MG63 (cell line): ENCODE measurements around the gene S100A16. TPM values are rescaled to one million over a fixed set of nuclear protein-coding genes. Genes with fewer than 3 reads are reported as not detected.

Experiments
- DNase-seq: peaks from one replicate; pipeline ENCODE4 v3.0.0-alpha.2; 2020
- H3K27me3 ChIP-seq: fragments of 250-450 bp; sonication (Bioruptor Pico); 2 replicates; pipeline ENCODE4 v1.5.1; 2020; ENCODE audit warnings: mild to moderate bottlenecking, moderate library complexity
- H3K36me3 ChIP-seq: fragments of 250-450 bp; sonication (Bioruptor Pico); 2 replicates; pipeline ENCODE4 v1.5.1; 2020; ENCODE audit warnings: mild to moderate bottlenecking, moderate library complexity
- H3K4me3 ChIP-seq: fragments of 250-450 bp; sonication (Bioruptor Pico); 2 replicates; pipeline ENCODE4 v1.5.1; 2020; ENCODE audit warnings: mild to moderate bottlenecking, moderate library complexity
- H3K9me3 ChIP-seq: fragments of 250-450 bp; sonication (Bioruptor Pico); 2 replicates; pipeline ENCODE4 v1.5.1; 2020; ENCODE audit warnings: mild to moderate bottlenecking, moderate library complexity
- total RNA-seq: library from RNA; depleted of rRNA; stranded (reverse); fragments of >200 nt; shearing (Covaris generic); gene quantifications from 2 replicates; pipeline ENCODE4 v1.2.3, GENCODE V29; 2014; ENCODE audit warnings: low replicate concordance; rRNA removed

The S100A16 gene
- 315 and 318 TPM in 2 replicates for total RNA-seq

GRCh38 chr1:153612755-153613331 lies at the start of gene S100A16:
TSS of gene S100A16 (minus strand) at chr1:153613137. CDS start at chr1:153608151, 4,986 bp downstream.
- Histone ChIP-seq H3K27me3 (no peaks in the 10 kb centered on the region), H3K4me3 (peak within 1 kb of the TSS; percentile 63), H3K9me3 (no peaks in the 10 kb centered on the region), H3K36me3 (peaks cover 27% of the 10 kb centered on the region)
- DNase-seq: peak; percentile 89

DNA sequence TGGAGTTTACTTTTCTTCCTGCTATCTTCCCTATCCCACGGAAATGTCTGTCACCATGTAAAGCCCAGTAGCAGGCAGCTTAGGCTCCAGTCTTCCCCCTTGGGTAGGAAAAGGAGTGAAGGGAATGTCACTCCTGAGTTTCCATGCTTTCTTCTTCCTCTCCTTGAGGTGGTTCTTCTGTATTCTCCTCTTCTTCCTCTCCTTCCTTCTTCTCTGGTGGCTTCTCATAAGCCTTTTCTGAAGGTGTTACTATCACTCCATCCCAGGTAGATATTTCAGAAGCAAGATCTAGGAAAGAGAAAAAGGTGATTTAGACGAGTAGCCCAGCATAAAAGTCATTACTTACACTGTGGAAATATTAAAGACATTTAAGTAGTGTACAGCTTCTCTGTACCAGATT lies 49.3 kb upstream of the S100A16 start:
- Histone ChIP-seq H3K36me3 (peaks cover 74% of the 10 kb centered on the region), H3K9me3 (no peaks in the 10 kb centered on the region), H3K27me3 (no peaks in the 10 kb centered on the region), H3K4me3 (no peak overlapping the region)
- no peak for DNase-seq

DNA sequence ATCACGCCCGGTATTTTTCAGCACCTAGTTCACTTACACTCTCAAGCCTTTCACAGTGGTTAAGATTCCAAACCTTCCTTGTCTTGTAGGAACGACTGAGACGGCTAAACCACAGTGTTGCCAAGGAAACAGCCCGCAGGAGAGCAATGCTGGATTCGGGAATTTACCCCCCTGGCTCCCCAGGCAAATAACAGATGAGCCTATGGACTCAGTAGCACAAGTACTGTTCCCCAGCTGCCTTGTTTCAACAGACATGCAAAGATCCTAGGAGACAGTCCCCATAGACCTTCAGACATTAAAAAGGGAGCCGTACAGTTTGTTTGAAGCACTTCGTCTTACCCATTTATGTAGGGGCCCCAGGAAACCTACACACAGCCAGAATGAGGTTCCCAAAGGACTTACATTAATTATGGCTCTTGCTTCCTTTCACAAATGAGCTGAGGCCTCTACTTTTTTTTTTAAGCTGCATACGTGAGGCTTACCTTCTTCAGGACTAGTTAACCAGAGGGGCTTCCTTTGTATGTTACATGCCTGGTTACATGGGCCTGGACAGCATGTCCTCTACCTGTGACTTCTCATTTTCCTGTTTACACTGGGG lies 48.3 kb upstream of the S100A16 start:
- H3K4me3 ChIP-seq: no peak overlapping the region
- no peaks in the 10 kb centered on the region for H3K9me3 ChIP-seq
- H3K36me3 ChIP-seq: peaks cover 63% of the 10 kb centered on the region
- H3K27me3 ChIP-seq: no peaks in the 10 kb centered on the region
- DNase-seq: no peak

DNA sequence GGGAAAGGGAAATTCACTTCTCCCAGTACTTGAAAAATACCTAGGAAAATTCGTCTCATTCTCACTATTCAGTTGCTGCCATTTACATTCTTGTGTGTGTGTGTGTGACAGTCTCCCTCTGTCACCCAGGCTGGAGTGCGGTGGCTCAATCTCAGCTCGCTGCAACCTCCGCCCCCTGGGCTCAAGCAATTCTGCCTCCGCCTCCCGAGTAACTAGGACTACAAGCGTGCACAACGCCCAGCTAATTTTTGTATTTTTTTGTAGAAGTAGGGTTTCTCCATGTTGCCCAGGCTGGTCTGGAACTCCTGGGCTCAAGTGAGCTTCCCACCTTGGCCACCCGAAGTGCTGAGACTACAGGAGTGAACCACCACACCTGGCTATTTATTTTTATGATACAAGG lies 46.7 kb upstream of the S100A16 start:
- H3K4me3 ChIP-seq: peak overlapping the region; percentile 98
- peaks cover 48% of the 10 kb centered on the region for H3K36me3 ChIP-seq
- DNase-seq: no peak
- H3K9me3 ChIP-seq: no peaks in the 10 kb centered on the region
- no peaks in the 10 kb centered on the region for H3K27me3 ChIP-seq

DNA sequence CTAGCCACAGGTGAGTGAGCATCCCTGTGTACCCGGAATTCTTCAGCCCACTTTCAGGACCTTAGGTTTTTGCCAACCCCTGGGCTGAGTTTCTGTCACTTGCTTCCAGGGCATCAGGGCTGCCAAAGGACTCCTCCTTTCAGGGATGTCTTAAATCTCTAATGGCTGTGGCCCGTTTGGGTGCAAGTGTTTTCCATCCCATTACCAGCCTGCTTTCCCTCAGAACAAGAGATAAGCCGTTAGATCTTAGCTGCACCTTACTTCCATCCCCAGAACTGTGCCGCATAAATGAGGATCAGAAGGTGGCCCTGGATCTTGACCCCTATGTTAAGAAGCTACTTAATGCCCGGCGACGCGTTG lies 46.2 kb upstream of the S100A16 start:
- peak overlapping the region; percentile 98 for H3K4me3 ChIP-seq
- H3K27me3 ChIP-seq: no peaks in the 10 kb centered on the region
- no peaks in the 10 kb centered on the region for H3K9me3 ChIP-seq
- DNase-seq: no peak
- H3K36me3 ChIP-seq: peaks cover 43% of the 10 kb centered on the region

DNA sequence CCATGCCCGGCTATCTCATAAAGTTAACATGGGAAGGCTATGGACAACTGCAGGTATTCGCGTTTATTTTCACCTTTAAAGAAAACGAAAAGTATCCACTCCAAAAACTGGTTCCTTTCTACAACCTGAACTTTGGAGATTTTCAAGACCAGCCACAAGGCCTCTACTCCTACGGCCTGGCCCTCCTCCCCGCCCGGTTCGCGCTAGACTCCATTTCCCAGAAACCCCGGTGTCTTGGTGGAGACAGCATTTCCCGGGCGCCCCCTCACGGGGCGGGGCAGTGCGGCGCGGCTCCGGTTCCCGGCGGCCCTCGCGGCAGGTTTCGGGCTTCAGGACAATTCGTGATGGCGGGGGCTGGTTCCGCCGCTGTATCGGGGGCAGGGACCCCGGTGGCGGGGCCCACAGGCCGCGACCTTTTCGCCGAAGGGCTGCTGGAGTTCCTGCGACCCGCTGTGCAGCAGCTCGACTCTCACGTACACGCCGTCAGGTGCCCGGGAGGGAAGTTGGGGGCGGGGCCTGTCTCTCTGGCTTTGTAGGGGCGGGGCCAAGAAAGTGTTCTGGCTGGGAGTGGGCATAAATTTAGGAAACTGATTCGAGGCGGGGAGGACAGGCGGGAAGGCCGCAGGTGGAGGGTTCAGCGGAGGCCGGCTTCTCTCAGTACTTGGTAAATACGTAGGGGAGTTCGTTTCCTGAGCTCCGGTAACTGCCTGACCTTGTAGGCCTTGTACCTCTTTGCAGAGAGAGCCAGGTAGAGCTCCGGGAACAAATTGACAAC lies 45.6 kb upstream of the S100A16 start, which contains the start of gene SNAPIN:
TSS of gene SNAPIN (plus strand) at position 304 of the 775 bp plus-strand sequence. CDS start at position 345, 41 bp downstream.
- H3K36me3 ChIP-seq: peaks cover 37% of the 10 kb centered on the region

DNA sequence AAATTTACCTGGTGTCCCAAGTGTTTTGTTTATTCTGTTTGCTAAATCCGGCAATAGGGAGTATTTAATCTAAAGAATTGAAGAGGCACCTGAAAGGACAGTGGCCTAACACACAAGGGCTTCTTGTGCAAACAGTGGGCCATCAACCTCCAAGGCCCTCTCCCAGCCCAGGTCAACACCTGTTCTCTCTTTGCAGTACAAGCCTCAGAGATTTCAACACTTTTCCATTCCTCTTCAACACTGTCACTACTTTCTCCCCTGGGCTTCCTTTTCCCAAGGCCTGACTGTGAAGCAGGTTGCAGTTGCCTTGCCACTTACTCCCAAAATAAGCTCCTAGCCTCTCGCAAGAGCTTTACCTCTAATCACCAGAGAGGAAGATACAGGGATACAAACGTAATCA lies 42.4 kb upstream of the S100A16 start:
- Histone ChIP-seq H3K9me3 (no peaks in the 10 kb centered on the region), H3K4me3 (no peak overlapping the region), H3K27me3 (no peaks in the 10 kb centered on the region), H3K36me3 (peaks cover 6% of the 10 kb centered on the region)
- DNase-seq: no peak

More for the DNA sequence above, 45.6 kb upstream of the S100A16 start, which contains the start of gene SNAPIN:
- Histone ChIP-seq H3K27me3 (no peaks in the 10 kb centered on the region), H3K9me3 (no peaks in the 10 kb centered on the region), H3K4me3 (peak within 1 kb of the TSS; percentile 98)
- DNase-seq: peak; percentile 95

DNA sequence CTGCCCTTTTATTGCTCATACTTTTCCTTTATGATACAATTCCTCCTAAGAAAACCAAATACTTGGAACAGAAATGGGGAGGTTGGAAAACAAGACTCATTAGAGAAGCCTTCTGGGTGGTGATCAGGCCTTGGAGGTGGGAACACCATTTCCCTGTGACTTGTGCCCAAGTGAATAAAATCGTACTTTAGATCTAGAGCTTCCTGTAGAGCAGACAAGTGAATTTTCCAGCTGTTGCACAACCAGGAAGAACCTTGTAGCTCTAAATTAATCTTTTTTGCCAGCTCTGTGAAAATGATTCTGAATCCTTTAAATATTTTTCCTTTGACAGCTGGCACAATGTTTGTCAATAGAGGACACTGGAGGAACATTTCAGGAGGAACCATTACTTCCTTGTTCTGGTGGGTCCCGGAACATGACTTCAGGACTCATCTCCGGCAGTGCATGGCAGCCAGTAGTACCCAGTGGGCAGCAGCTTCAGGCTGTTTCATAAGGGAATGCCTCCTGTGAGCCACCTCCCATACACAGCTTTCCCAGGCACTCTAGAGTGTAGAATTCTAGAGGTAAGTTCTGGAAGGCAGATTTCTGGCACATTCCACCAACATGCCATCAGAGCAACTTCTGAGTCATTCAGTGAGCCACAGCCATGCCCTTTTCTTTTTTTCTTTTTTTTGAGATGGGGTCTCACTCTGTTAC lies 40.0 kb upstream of the S100A16 start:
- Histone ChIP-seq H3K4me3 (no peak overlapping the region), H3K36me3 (no peaks in the 10 kb centered on the region), H3K9me3 (no peaks in the 10 kb centered on the region), H3K27me3 (no peaks in the 10 kb centered on the region)
- DNase-seq: peak; percentile 41

DNA sequence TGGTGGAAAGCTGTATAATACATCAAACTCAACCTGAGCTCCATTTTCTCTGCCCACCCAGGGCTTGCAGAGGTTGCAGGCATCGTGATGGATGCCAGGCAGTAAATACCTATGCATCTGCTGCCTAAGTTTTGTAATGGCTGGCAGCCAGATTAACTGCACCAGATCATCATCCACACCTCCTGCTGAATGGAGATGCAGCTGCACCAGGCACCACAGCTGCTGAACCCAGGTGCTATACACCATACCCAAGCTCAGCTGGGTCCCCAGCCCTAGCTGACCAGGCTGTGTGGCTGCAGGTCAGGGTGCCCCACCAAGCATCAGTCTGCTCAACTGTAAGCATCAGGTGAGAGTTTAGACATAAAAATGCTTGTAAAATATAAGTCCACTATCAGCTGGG lies 38.8 kb upstream of the S100A16 start:
- H3K9me3 ChIP-seq: no peaks in the 10 kb centered on the region
- H3K27me3 ChIP-seq: no peaks in the 10 kb centered on the region
- DNase-seq: no peak
- no peak overlapping the region for H3K4me3 ChIP-seq
- peaks cover 9% of the 10 kb centered on the region for H3K36me3 ChIP-seq

- H3K27me3 ChIP-seq: no peaks in the 10 kb centered on the region
- no peak overlapping the region for H3K4me3 ChIP-seq
- H3K36me3 ChIP-seq: peaks cover 27% of the 10 kb centered on the region
- DNase-seq: peak; percentile 75
- no peaks in the 10 kb centered on the region for H3K9me3 ChIP-seq
Measured at GRCh38 chr1:153649863-153650235, 36.9 kb upstream of the S100A16 start.

DNA sequence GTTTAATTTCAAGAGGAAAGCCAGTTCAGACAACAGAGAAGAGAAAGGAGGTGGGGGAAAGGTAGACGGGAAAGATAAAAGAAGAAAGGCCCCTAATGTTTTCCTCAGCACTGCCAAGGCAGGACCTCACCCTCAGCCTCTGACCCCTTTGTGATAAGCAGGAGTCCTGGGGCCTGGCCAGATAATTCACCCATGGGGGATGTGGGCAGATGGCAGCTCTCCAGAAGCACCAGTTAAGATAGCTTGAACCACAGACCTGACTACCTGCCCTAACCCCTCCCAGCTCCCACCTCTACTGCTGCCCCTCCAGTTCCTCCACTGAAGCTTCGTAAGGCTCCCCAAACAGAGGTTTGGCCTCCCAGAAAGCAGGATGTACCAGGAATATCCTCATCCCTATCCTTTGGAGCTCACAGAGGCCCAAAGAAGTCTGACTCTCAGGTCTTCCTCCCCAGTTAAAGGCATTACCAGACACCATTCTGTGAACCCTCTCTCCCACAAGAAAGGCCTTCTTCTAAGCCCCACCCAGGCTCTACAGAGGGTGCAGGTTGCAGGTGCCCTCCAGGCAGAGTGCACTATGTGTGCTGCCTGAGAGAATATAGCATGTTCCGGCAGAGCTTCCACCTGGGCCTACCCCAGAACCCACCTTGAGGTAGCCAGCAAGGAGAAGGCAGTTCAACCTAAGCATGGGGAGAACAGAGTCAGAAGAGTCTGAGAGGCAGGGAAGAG lies 36.4 kb upstream of the S100A16 start:
- peaks cover 32% of the 10 kb centered on the region for H3K36me3 ChIP-seq
- no peak for DNase-seq
- H3K27me3 ChIP-seq: no peaks in the 10 kb centered on the region

GRCh38 chr1:153648000-153648643 lies 35.2 kb upstream of the S100A16 start:
- no peaks in the 10 kb centered on the region for H3K9me3 ChIP-seq
- peaks cover 44% of the 10 kb centered on the region for H3K36me3 ChIP-seq
- DNase-seq: no peak
- no peaks in the 10 kb centered on the region for H3K27me3 ChIP-seq
- H3K4me3 ChIP-seq: no peak overlapping the region

More for the DNA sequence above, 36.4 kb upstream of the S100A16 start:
- no peaks in the 10 kb centered on the region for H3K9me3 ChIP-seq
- no peak overlapping the region for H3K4me3 ChIP-seq

- Histone ChIP-seq H3K36me3 (peaks cover 52% of the 10 kb centered on the region), H3K27me3 (no peaks in the 10 kb centered on the region), H3K9me3 (no peaks in the 10 kb centered on the region), H3K4me3 (no peak overlapping the region)
- DNase-seq: no peak
Measured at GRCh38 chr1:153647346-153647714, 34.4 kb upstream of the S100A16 start.

DNA sequence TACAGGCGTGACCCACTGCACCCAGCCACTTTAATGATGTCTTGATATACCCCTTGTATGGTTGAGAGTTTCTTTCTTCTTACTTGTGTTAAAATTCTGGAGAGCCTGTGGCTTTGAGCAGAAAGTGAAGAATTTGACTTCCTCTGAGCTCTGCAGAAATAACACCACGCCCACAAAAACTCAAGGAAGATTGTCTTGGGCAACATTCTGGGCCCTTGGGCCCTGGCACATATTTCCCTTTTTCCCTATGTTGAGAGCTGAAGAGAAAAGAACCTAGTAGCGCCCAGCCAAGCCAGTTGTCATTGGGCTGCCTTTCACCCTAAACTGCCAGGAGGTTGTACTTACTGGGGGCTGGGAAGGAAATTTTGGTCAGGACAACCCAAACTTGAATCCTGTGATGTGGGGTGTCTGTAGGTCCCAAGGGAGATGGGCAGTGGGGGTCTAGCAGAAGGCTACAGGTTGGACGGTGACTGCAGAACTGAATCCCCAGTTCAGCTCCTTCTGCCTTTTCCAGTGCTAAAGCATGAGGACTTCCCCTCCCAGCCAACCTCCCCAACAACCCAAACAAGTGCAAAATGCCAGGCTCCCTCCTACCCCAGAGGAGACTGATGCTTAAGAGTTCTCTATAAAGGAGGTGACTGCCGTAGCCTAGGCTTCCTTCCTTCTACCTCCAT lies 33.9 kb upstream of the S100A16 start:
- H3K9me3 ChIP-seq: no peaks in the 10 kb centered on the region
- no peak for DNase-seq
- H3K4me3 ChIP-seq: no peak overlapping the region
- H3K27me3 ChIP-seq: no peaks in the 10 kb centered on the region
- H3K36me3 ChIP-seq: peaks cover 57% of the 10 kb centered on the region

- no peaks in the 10 kb centered on the region for H3K27me3 ChIP-seq
- no peak overlapping the region for H3K4me3 ChIP-seq
- no peaks in the 10 kb centered on the region for H3K9me3 ChIP-seq
- no peak for DNase-seq
- peaks cover 87% of the 10 kb centered on the region for H3K36me3 ChIP-seq
Measured at GRCh38 chr1:153643816-153644215, 30.9 kb upstream of the S100A16 start.

- H3K27me3 ChIP-seq: no peaks in the 10 kb centered on the region
- H3K36me3 ChIP-seq: peaks cover 94% of the 10 kb centered on the region
- DNase-seq: no peak
- no peaks in the 10 kb centered on the region for H3K9me3 ChIP-seq
- H3K4me3 ChIP-seq: no peak overlapping the region
Measured at GRCh38 chr1:153643100-153643499, 30.2 kb upstream of the S100A16 start.
